HEK293 (cell line): Measurements from ENCODE around the gene EIF4B.

ENCODE experiments used
- CTCF ChIP-seq: fragments of 450-650 bp; formaldehyde crosslinking; IDR thresholded peaks from 2 replicates; pipeline ENCODE4 v1.5.1; 2016; ENCODE audit warnings: missing biosample characterization, missing genetic modification characterization
- KLF1 ChIP-seq: fragments of 450-650 bp; formaldehyde crosslinking; IDR thresholded peaks from 2 replicates; pipeline ENCODE4 v1.5.1; 2016; ENCODE audit warnings: missing biosample characterization, missing genetic modification characterization
- TCF7L2 ChIP-seq: IDR thresholded peaks from 2 replicates; pipeline ENCODE4 v1.6.1; 2011; ENCODE audit warnings: low read depth, mild to moderate bottlenecking, inconsistent platforms, low read length, moderate library complexity, borderline replicate concordance
- TRIM28 ChIP-seq: IDR thresholded peaks from 2 replicates; pipeline ENCODE4 v1.6.1; 2011; ENCODE audit warnings: low read length, control low read depth, borderline replicate concordance
- ZBTB11 ChIP-seq: fragments of 450-650 bp; formaldehyde crosslinking; conservative IDR thresholded peaks from 2 replicates; pipeline ENCODE4 v1.5.1; 2016; ENCODE audit warnings: low read depth, missing biosample characterization, missing genetic modification characterization
- ZBTB49 ChIP-seq: fragments of 450-650 bp; formaldehyde crosslinking; IDR thresholded peaks from 2 replicates; pipeline ENCODE4 v1.5.1; 2016; ENCODE audit warnings: missing biosample characterization, missing genetic modification characterization, low read depth
- ZNF132 ChIP-seq: fragments of 450-650 bp; formaldehyde crosslinking; IDR thresholded peaks from 2 replicates; pipeline ENCODE4 v1.5.1; 2017; ENCODE audit warnings: missing biosample characterization, missing genetic modification characterization, borderline replicate concordance
- ZNF133 ChIP-seq: fragments of 450-650 bp; formaldehyde crosslinking; IDR thresholded peaks from 2 replicates; pipeline ENCODE4 v1.5.1; 2016; ENCODE audit warnings: missing biosample characterization, missing genetic modification characterization
- ZNF416 ChIP-seq: fragments of 450-650 bp; formaldehyde crosslinking; IDR thresholded peaks from 2 replicates; pipeline ENCODE4 v1.5.1; 2016; ENCODE audit warnings: missing biosample characterization, missing genetic modification characterization
- ZNF544 ChIP-seq: fragments of 450-650 bp; formaldehyde crosslinking; IDR thresholded peaks from 2 replicates; pipeline ENCODE4 v1.5.0; 2017; ENCODE audit warnings: missing biosample characterization, missing genetic modification characterization
- ZNF623 ChIP-seq: fragments of 450-650 bp; formaldehyde crosslinking; IDR thresholded peaks from 2 replicates; pipeline ENCODE4 v1.5.1; 2016; ENCODE audit warnings: missing biosample characterization, missing genetic modification characterization
- ZNF747 ChIP-seq: fragments of 450-650 bp; formaldehyde crosslinking; IDR thresholded peaks from 2 replicates; pipeline ENCODE4 v1.5.1; 2016; ENCODE audit warnings: missing biosample characterization, missing genetic modification characterization
- ZSCAN4 ChIP-seq: fragments of 450-650 bp; formaldehyde crosslinking; IDR thresholded peaks from 2 replicates; pipeline ENCODE4 v1.5.1; 2017; ENCODE audit warnings: missing biosample characterization, missing genetic modification characterization

GRCh38 chr12:53057816-53058500 is 51.7 kb downstream of the EIF4B start:
- TF ChIP-seq CTCF (tag by site-specific recombination) (no peak), ZBTB11 (tag by site-specific recombination) (no peak), TRIM28 (no peak), ZNF416 (tag by site-specific recombination) (no peak), ZBTB49 (no peak), ZSCAN4 (tag by site-specific recombination) (no peak), TCF7L2 (no peak), ZNF747 (tag by site-specific recombination) (no peak), ZNF544 (tag by site-specific recombination) (no peak), KLF1 (no peak), ZNF623 (tag by site-specific recombination) (no peak), ZNF132 (tag by site-specific recombination) (no peak), ZNF133 (tag by site-specific recombination) (no peak)
